Right kidney (tissue), 1 donor: ENCODE results near the gene EHMT1.
"Not testable (repeated sequence)": the region's sequence is repeated elsewhere in the genome, so short reads cannot be mapped to it uniquely, and the experiment has no call there.

Experiments
- DNase-seq: peaks from one replicate; pipeline ENCODE4 v3.0.0-alpha.2; 2016

EHMT1 gene

GRCh38 chr9:137809726-137810450 is 191.1 kb downstream of the EHMT1 start:
- DNase-seq: not testable (repeated sequence)

GRCh38 chr9:137811283-137811870 is 192.6 kb downstream of the EHMT1 start:
- no peak for DNase-seq

GRCh38 chr9:137812356-137813023 is 193.7 kb downstream of the EHMT1 start:
- DNase-seq: no peak

- no peak for DNase-seq
Observed at GRCh38 chr9:137813167-137813566, 194.4 kb downstream of the EHMT1 start.

GRCh38 chr9:137813651-137814415 is 195.0 kb downstream of the EHMT1 start:
- no peak for DNase-seq

- DNase-seq: no peak
Observed at GRCh38 chr9:137814436-137814835, 195.6 kb downstream of the EHMT1 start.

GRCh38 chr9:137814841-137815240 is 196.0 kb downstream of the EHMT1 start:
- DNase-seq: no peak

- no peak for DNase-seq
Observed at GRCh38 chr9:137815256-137816255, 196.8 kb downstream of the EHMT1 start.

GRCh38 chr9:137816531-137817235 is 197.9 kb downstream of the EHMT1 start:
- no peak for DNase-seq

GRCh38 chr9:137817236-137818200 is 198.7 kb downstream of the EHMT1 start:
- DNase-seq: no peak

- no peak for DNase-seq
Observed at GRCh38 chr9:137818286-137818685, 199.5 kb downstream of the EHMT1 start.

- no peak for DNase-seq
Observed at GRCh38 chr9:137820161-137820855, 201.5 kb downstream of the EHMT1 start.

GRCh38 chr9:137823986-137824771 is 205.4 kb downstream of the EHMT1 start:
- DNase-seq: no peak

GRCh38 chr9:137825324-137825989 is 206.7 kb downstream of the EHMT1 start:
- DNase-seq: no peak

GRCh38 chr9:137827908-137828526 is 209.2 kb downstream of the EHMT1 start:
- DNase-seq: no peak

GRCh38 chr9:137828527-137829259 is 209.9 kb downstream of the EHMT1 start:
- DNase-seq: no peak
